Effector memory CD4-positive, alpha-beta T cell (primary cell): Measurements from ENCODE around the gene RSPH1.
A peak's percentile ranks its signal among the peaks of the same experiment; 100 is the strongest.

Source experiments
- DNase-seq, 3 donors: peaks; one replicate each; pipeline ENCODE4 v3.0.0-alpha.2; 2020
- H3K27ac ChIP-seq: 2 replicates; pipeline ENCODE4 v1.7.0; 2013; ENCODE audit warnings: mild to moderate bottlenecking, low read length, moderate library complexity; ENCODE audit not compliant: insufficient read depth, poor library complexity, severe bottlenecking
- H3K27me3 ChIP-seq: replicated peaks from 2 replicates; pipeline ENCODE4 v1.7.0; 2013; ENCODE audit warnings: mild to moderate bottlenecking, low read length; ENCODE audit not compliant: insufficient read depth, control insufficient read depth, poor library complexity, severe bottlenecking
- H3K36me3 ChIP-seq: 2 replicates; pipeline ENCODE4 v1.7.0; 2013; ENCODE audit warnings: mild to moderate bottlenecking, low read length, moderate library complexity; ENCODE audit not compliant: control insufficient read depth, insufficient read depth
- H3K4me1 ChIP-seq: 2 replicates; pipeline ENCODE4 v1.7.0; 2013; ENCODE audit warnings: low read length, mild to moderate bottlenecking; ENCODE audit not compliant: control insufficient read depth, insufficient read depth, poor library complexity, severe bottlenecking
- H3K4me3 ChIP-seq: 2 replicates; pipeline ENCODE4 v1.7.0; 2013; ENCODE audit warnings: low read length, low read depth, mild to moderate bottlenecking; ENCODE audit not compliant: insufficient read depth, poor library complexity, severe bottlenecking
- H3K9me3 ChIP-seq: 2 replicates; pipeline ENCODE4 v1.7.0; 2013; ENCODE audit warnings: mild to moderate bottlenecking, low read length, moderate library complexity; ENCODE audit not compliant: control insufficient read depth

Gene RSPH1

GRCh38 chr21:42469272-42469671, 26.8 kb downstream of the RSPH1 start:
- Histone ChIP-seq H3K9me3 (no peaks in the 10 kb centered on the region), H3K27ac (no peak overlapping the region), H3K27me3 (no peaks in the 10 kb centered on the region), H3K4me1 (peaks cover 16% of the 10 kb centered on the region), H3K4me3 (no peak overlapping the region), H3K36me3 (no peaks in the 10 kb centered on the region)
- DNase-seq, result no peak

GRCh38 chr21:42468491-42469131, 27.4 kb downstream of the RSPH1 start:
- Histone ChIP-seq H3K4me1 (peaks cover 20% of the 10 kb centered on the region), H3K27ac (no peak overlapping the region), H3K27me3 (no peaks in the 10 kb centered on the region), H3K36me3 (no peaks in the 10 kb centered on the region), H3K4me3 (no peak overlapping the region), H3K9me3 (no peaks in the 10 kb centered on the region)
- no peak for DNase-seq

- Histone ChIP-seq H3K36me3 (no peaks in the 10 kb centered on the region), H3K27me3 (no peaks in the 10 kb centered on the region), H3K4me3 (no peak overlapping the region), H3K27ac (no peak overlapping the region), H3K4me1 (peaks cover 20% of the 10 kb centered on the region), H3K9me3 (no peaks in the 10 kb centered on the region)
- no peak for DNase-seq
These were observed 28.7 kb downstream of the RSPH1 start for GRCh38 chr21:42467140-42467983.

- H3K27ac ChIP-seq, result no peak overlapping the region
- peaks cover 20% of the 10 kb centered on the region for H3K4me1 ChIP-seq
- no peaks in the 10 kb centered on the region for H3K36me3 ChIP-seq
- no peaks in the 10 kb centered on the region for H3K9me3 ChIP-seq
- H3K4me3 ChIP-seq, result no peak overlapping the region
- no peak for DNase-seq
- H3K27me3 ChIP-seq, result no peaks in the 10 kb centered on the region
These were observed 29.3 kb downstream of the RSPH1 start for GRCh38 chr21:42466700-42467099.

- H3K27me3 ChIP-seq, result no peaks in the 10 kb centered on the region
- peaks cover 26% of the 10 kb centered on the region for H3K4me1 ChIP-seq
- no peak for DNase-seq
- no peak overlapping the region for H3K27ac ChIP-seq
- no peaks in the 10 kb centered on the region for H3K36me3 ChIP-seq
- no peak overlapping the region for H3K4me3 ChIP-seq
- no peaks in the 10 kb centered on the region for H3K9me3 ChIP-seq
These were observed 30.3 kb downstream of the RSPH1 start for GRCh38 chr21:42465803-42466127.

- no peak overlapping the region for H3K27ac ChIP-seq
- H3K36me3 ChIP-seq, result no peaks in the 10 kb centered on the region
- peaks cover 31% of the 10 kb centered on the region for H3K4me1 ChIP-seq
- no peaks in the 10 kb centered on the region for H3K9me3 ChIP-seq
- H3K4me3 ChIP-seq, result no peak overlapping the region
- DNase-seq, result no peak
- no peaks in the 10 kb centered on the region for H3K27me3 ChIP-seq
These were observed 30.8 kb downstream of the RSPH1 start for GRCh38 chr21:42465008-42465802.

GRCh38 chr21:42463861-42464515, 32.0 kb downstream of the RSPH1 start:
- Histone ChIP-seq H3K36me3 (no peaks in the 10 kb centered on the region), H3K27ac (peak overlapping the region; percentile 4), H3K9me3 (no peaks in the 10 kb centered on the region), H3K27me3 (no peaks in the 10 kb centered on the region), H3K4me3 (no peak overlapping the region), H3K4me1 (peaks cover 32% of the 10 kb centered on the region)
- peak; percentile 60 to 66 (median 62) for DNase-seq

- Histone ChIP-seq H3K27me3 (no peaks in the 10 kb centered on the region), H3K4me1 (peaks cover 32% of the 10 kb centered on the region), H3K27ac (no peak overlapping the region), H3K36me3 (no peaks in the 10 kb centered on the region), H3K4me3 (no peak overlapping the region), H3K9me3 (no peaks in the 10 kb centered on the region)
- no peak for DNase-seq
These were observed 33.8 kb downstream of the RSPH1 start for GRCh38 chr21:42461881-42462877.

DNA sequence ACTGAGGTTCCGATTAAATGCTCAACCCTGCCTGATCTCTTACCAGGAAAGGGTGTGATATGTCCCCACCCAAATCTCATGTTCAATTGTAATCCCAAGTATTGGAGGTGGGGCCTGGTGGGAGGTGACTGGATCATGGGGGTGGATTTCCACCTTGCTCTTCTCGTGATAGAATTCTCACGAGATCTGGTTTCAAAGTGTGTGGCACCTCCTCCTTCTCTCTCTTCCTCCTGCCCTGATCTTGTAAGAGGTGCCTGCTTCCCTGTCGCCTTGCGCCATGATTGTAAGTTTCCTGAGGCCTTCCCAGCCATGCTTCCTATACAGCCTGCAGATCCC, 34.9 kb downstream of the RSPH1 start:
- H3K4me1 ChIP-seq, result peaks cover 32% of the 10 kb centered on the region
- no peak overlapping the region for H3K4me3 ChIP-seq
- DNase-seq, result no peak
- H3K9me3 ChIP-seq, result no peaks in the 10 kb centered on the region
- H3K27ac ChIP-seq, result peak overlapping the region; percentile 22
- no peaks in the 10 kb centered on the region for H3K27me3 ChIP-seq
- H3K36me3 ChIP-seq, result no peaks in the 10 kb centered on the region
